PC-3 (cell line): ENCODE results near the gene MIF4GD. TPM values are rescaled to one million over a fixed set of nuclear protein-coding genes. Genes with fewer than 3 reads are reported as not detected.

Source experiments
- ATAC-seq: fragments of 200-7000 bp; cut with Tn5 transposase; 2 replicates; pipeline ENCODE4 v1.9.1; 2020; ENCODE audit warnings: mild to moderate bottlenecking, moderate library complexity
- BruUV-seq: library from RNA; stranded (reverse); fragments of 400-500 nt; replicated peaks from 2 replicates; lab custom pipeline; 2021; lab: Mats Ljungman, UMichigan
- CTCF ChIA-PET: fragments of 300-600 bp; sonication (Branson Sonifier 250); formaldehyde crosslinking; loops from one replicate; lab custom pipeline; 2022; ENCODE audit warnings: antibody characterized with exemption; lab: Charles Lee
- POLR2A ChIA-PET: fragments of 300-600 bp; sonication (Branson Sonifier 250); formaldehyde crosslinking; loops from one replicate; lab custom pipeline; 2022; ENCODE audit warnings: antibody characterized with exemption; ENCODE audit not compliant: unreplicated experiment; lab: Charles Lee
- DNase-seq: peaks from one replicate; pipeline ENCODE4 v3.0.0-alpha.2; 2015
- H2AFZ ChIP-seq: fragments of 300-600 bp; sonication (generic); 2 replicates; pipeline ENCODE4 v1.6.0; 2016; ENCODE audit warnings: antibody characterized with exemption, low read length
- H3F3A ChIP-seq: fragments of 300-600 bp; sonication (generic); one replicate; pipeline ENCODE4 v1.6.0; 2017; ENCODE audit warnings: antibody characterized with exemption, low read length, control low read depth, mild to moderate bottlenecking; ENCODE audit not compliant: unreplicated experiment
- H3K27ac ChIP-seq: fragments of 300-600 bp; sonication (generic); 2 replicates; pipeline ENCODE4 v1.5.1; 2016; ENCODE audit warnings: mild to moderate bottlenecking, low read length
- H3K27me3 ChIP-seq: fragments of 300-600 bp; sonication (generic); 2 replicates; pipeline ENCODE4 v1.6.1; 2016; ENCODE audit warnings: low read length, mixed read lengths
- H3K36me3 ChIP-seq: fragments of 300-600 bp; sonication (generic); 2 replicates; pipeline ENCODE4 v1.6.1; 2016; ENCODE audit warnings: low read depth, mixed run types, low read length, mixed read lengths
- H3K4me1 ChIP-seq: fragments of 300-600 bp; sonication (generic); 2 replicates; pipeline ENCODE4 v1.5.1; 2016; ENCODE audit warnings: low read length; ENCODE audit not compliant: insufficient read depth
- H3K4me2 ChIP-seq: fragments of 300-600 bp; sonication (generic); 2 replicates; pipeline ENCODE4 v1.6.0; 2016; ENCODE audit warnings: low read length
- H3K4me3 ChIP-seq: fragments of 300-600 bp; sonication (generic); 2 replicates; pipeline ENCODE4 v1.5.1; 2016; ENCODE audit warnings: mild to moderate bottlenecking, low read length, mixed read lengths
- H3K79me2 ChIP-seq: fragments of 300-600 bp; sonication (generic); 2 replicates; pipeline ENCODE4 v1.6.1; 2017; ENCODE audit warnings: low read length, mixed read lengths
- H3K9ac ChIP-seq: fragments of 300-600 bp; sonication (generic); 2 replicates; pipeline ENCODE4 v1.6.0; 2016; ENCODE audit warnings: mild to moderate bottlenecking, low read length
- H3K9me2 ChIP-seq: fragments of 300-600 bp; sonication (generic); replicated peaks from 2 replicates; pipeline ENCODE4 v1.6.1; 2016; ENCODE audit warnings: mixed run types, low read length, mixed read lengths
- H3K9me3 ChIP-seq: fragments of 300-600 bp; sonication (generic); 2 replicates; pipeline ENCODE4 v1.6.1; 2016; ENCODE audit warnings: low read length, mixed read lengths
- H4K20me1 ChIP-seq: fragments of 300-600 bp; sonication (generic); 2 replicates; pipeline ENCODE4 v1.6.1; 2016; ENCODE audit warnings: low read length, mixed read lengths
- CTCF ChIP-seq: fragments of 300-600 bp; sonication (generic); conservative IDR thresholded peaks from 2 replicates; pipeline ENCODE4 v1.5.1; 2017; ENCODE audit warnings: antibody characterized with exemption, low read depth, mild to moderate bottlenecking, low read length
- EZH2 ChIP-seq: fragments of 300-600 bp; sonication (generic); IDR thresholded peaks from one replicate; pipeline ENCODE4 v1.6.1; 2017; ENCODE audit warnings: antibody characterized with exemption, mild to moderate bottlenecking, low read length; ENCODE audit not compliant: unreplicated experiment
- EZH2phosphoT487 ChIP-seq: fragments of 300-600 bp; sonication (generic); IDR thresholded peaks from 2 replicates; pipeline ENCODE4 v1.6.1; 2018; ENCODE audit warnings: mild to moderate bottlenecking, antibody characterized with exemption, low read length, borderline replicate concordance
- intact Hi-C: fragments of 100-400 bp; cut with micrococcal nuclease; formaldehyde crosslinking; loops from 2 replicates; pipeline ENCODE4 v1.9.0; 2023
- total RNA-seq: library from RNA; depleted of rRNA; stranded (reverse); fragments of >200 nt; gene quantifications from 2 replicates; pipeline ENCODE4 v1.2.3, GENCODE V29; 2014

The MIF4GD gene
- total RNA-seq, 1 experiment from 2014 or later = 42.3 TPM

GRCh38 chr17:75231071-75231470 lies 40.0 kb downstream of the MIF4GD start:
- Histone ChIP-seq H3K27ac (no peak overlapping the region), H3F3A (no peaks in the 10 kb centered on the region), H3K4me3 (no peak overlapping the region), H3K4me2 (no peak overlapping the region), H3K79me2 (no peaks in the 10 kb centered on the region), H3K9me3 (no peaks in the 10 kb centered on the region), H3K9ac (no peak overlapping the region), H2AFZ (no peak overlapping the region), H3K27me3 (no peaks in the 10 kb centered on the region), H4K20me1 (no peaks in the 10 kb centered on the region), H3K9me2 (no peaks in the 10 kb centered on the region), H3K4me1 (no peaks in the 10 kb centered on the region), H3K36me3 (peaks cover 66% of the 10 kb centered on the region)
- ATAC-seq (no peak), DNase-seq (no peak)
- intact Hi-C loops = no loop called here
- no TSS peak for BruUV-seq
- ChIA-PET POLR2A (no interaction called here), CTCF (no interaction called here)
- TF ChIP-seq EZH2phosphoT487 (no peak), CTCF (no peak), EZH2 (no peak)

GRCh38 chr17:75228847-75229246 lies 42.2 kb downstream of the MIF4GD start:
- H3K9me3 ChIP-seq = no peaks in the 10 kb centered on the region
- H2AFZ ChIP-seq = no peak overlapping the region
- H3K79me2 ChIP-seq = no peaks in the 10 kb centered on the region
- TF ChIP-seq EZH2phosphoT487 (no peak), CTCF (no peak), EZH2 (no peak)
- H3K27ac ChIP-seq = no peak overlapping the region
- no peak overlapping the region for H3K4me3 ChIP-seq
- no peaks in the 10 kb centered on the region for H3K9me2 ChIP-seq
- H3K36me3 ChIP-seq = peaks cover 68% of the 10 kb centered on the region
- ChIA-PET CTCF (no interaction called here), POLR2A (no interaction called here)
- DNase-seq (no peak), ATAC-seq (no peak)
- H3K27me3 ChIP-seq = no peaks in the 10 kb centered on the region
- H3K9ac ChIP-seq = no peak overlapping the region
- no peaks in the 10 kb centered on the region for H4K20me1 ChIP-seq
- no peaks in the 10 kb centered on the region for H3F3A ChIP-seq
- intact Hi-C loops = no loop called here
- no peaks in the 10 kb centered on the region for H3K4me1 ChIP-seq
- BruUV-seq = no TSS peak
- H3K4me2 ChIP-seq = no peak overlapping the region

- peaks cover 71% of the 10 kb centered on the region for H3K36me3 ChIP-seq
- ChIA-PET CTCF (no interaction called here), POLR2A (no interaction called here)
- no peak overlapping the region for H3K4me2 ChIP-seq
- H3K9ac ChIP-seq = no peak overlapping the region
- ATAC-seq (no peak), DNase-seq (no peak)
- no peaks in the 10 kb centered on the region for H3F3A ChIP-seq
- H3K27me3 ChIP-seq = no peaks in the 10 kb centered on the region
- H3K4me1 ChIP-seq = no peaks in the 10 kb centered on the region
- H3K9me3 ChIP-seq = no peaks in the 10 kb centered on the region
- no peaks in the 10 kb centered on the region for H3K9me2 ChIP-seq
- intact Hi-C loops = no loop called here
- H3K4me3 ChIP-seq = no peak overlapping the region
- BruUV-seq = TSS peak; percentile 7
- H3K27ac ChIP-seq = no peak overlapping the region
- H4K20me1 ChIP-seq = no peaks in the 10 kb centered on the region
- no peak overlapping the region for H2AFZ ChIP-seq
- no peaks in the 10 kb centered on the region for H3K79me2 ChIP-seq
- TF ChIP-seq EZH2phosphoT487 = no peak
- TF ChIP-seq EZH2 = no peak
- no peak for TF ChIP-seq CTCF
Measured at GRCh38 chr17:75228305-75228704, 42.7 kb downstream of the MIF4GD start.
